CD14-positive monocyte (primary cell): ENCODE results near the gene NRG3. TPM values are rescaled to one million over a fixed set of nuclear protein-coding genes. Genes with fewer than 3 reads are reported as not detected.

ENCODE experiments used
- DNase-seq, 3 donors: peaks; one replicate each; pipeline ENCODE4 v3.0.0-alpha.2; 2011 to 2022
- H2AFZ ChIP-seq: 2 replicates; pipeline ENCODE4 v1.6.0; 2012; ENCODE audit warnings: mild to moderate bottlenecking, low read depth, low read length, inconsistent platforms; ENCODE audit not compliant: insufficient read depth, poor library complexity, severe bottlenecking
- H3K27ac ChIP-seq, 2 donors: 1 replicate in 1 of 2; 2 replicates in 1 of 2; pipeline ENCODE4 v1.5.1; 2012 to 2013; ENCODE audit warnings: low read length in 2 of 2, control low read depth in 1 of 2, inconsistent platforms in 1 of 2, low read depth in 1 of 2, mild to moderate bottlenecking in 1 of 2
- H3K27me3 ChIP-seq, 2 donors: one replicate each; pipeline versions ENCODE4 v1.6.0 to v1.6.1; 2011 to 2013; ENCODE audit warnings: low read length in 2 of 2; ENCODE audit not compliant: control insufficient read depth in 2 of 2, insufficient read depth in 2 of 2
- H3K36me3 ChIP-seq, 2 donors: replicated peaks in 1 of 2; 1 replicate in 1 of 2; 2 replicates in 1 of 2; pipeline versions ENCODE4 v1.5.1 to v1.6.1; 2012 to 2013; ENCODE audit warnings: low read length in 2 of 2, control low read depth in 1 of 2, inconsistent platforms in 1 of 2, mild to moderate bottlenecking in 1 of 2; ENCODE audit not compliant: insufficient read depth in 2 of 2, control insufficient read depth in 1 of 2
- H3K4me1 ChIP-seq, 2 donors: 1 replicate in 1 of 2; 2 replicates in 1 of 2; pipeline versions ENCODE4 v1.5.1 to v1.6.1; 2012 to 2013; ENCODE audit warnings: low read length in 2 of 2, control low read depth in 1 of 2, inconsistent platforms in 1 of 2, mild to moderate bottlenecking in 1 of 2, moderate library complexity in 1 of 2; ENCODE audit not compliant: insufficient read depth in 2 of 2, control insufficient read depth in 1 of 2
- H3K4me2 ChIP-seq: replicated peaks from 2 replicates; pipeline ENCODE3; 2012; ENCODE audit warnings: low read length, moderate library complexity, mild to moderate bottlenecking; ENCODE audit not compliant: poor library complexity, severe bottlenecking; ENCODE audit errors: extremely low read depth
- H3K4me3 ChIP-seq, 3 experiments: fragments of 200-600 bp in 1 of 3; sonication (generic) in 1 of 3; replicated peaks in 1 of 3; 1 replicate in 2 of 3; 2 replicates in 1 of 3; pipeline ENCODE4 v1.5.1; 2011 to 2013; ENCODE audit warnings: low read length in 3 of 3, mild to moderate bottlenecking in 3 of 3, control low read depth in 2 of 3, low read depth in 2 of 3, inconsistent platforms in 1 of 3, moderate library complexity in 1 of 3
- H3K79me2 ChIP-seq: 2 replicates; pipeline ENCODE4 v1.6.0; 2012; ENCODE audit warnings: mild to moderate bottlenecking, control low read depth, inconsistent platforms, low read length, moderate library complexity; ENCODE audit not compliant: insufficient read depth
- H3K9ac ChIP-seq: 2 replicates; pipeline ENCODE4 v1.6.0; 2017; ENCODE audit warnings: low read length, mild to moderate bottlenecking; ENCODE audit not compliant: insufficient read depth, poor library complexity, severe bottlenecking
- H3K9me3 ChIP-seq, 2 donors: replicated peaks in 1 of 2; 1 replicate in 1 of 2; 2 replicates in 1 of 2; pipeline versions ENCODE4 v1.5.1 to v1.6.1; 2012 to 2013; ENCODE audit warnings: low read length in 2 of 2, control low read depth in 1 of 2; ENCODE audit not compliant: control insufficient read depth in 1 of 2, insufficient read depth in 1 of 2
- H4K20me1 ChIP-seq: 2 replicates; pipeline ENCODE4 v1.6.0; 2012; ENCODE audit warnings: mild to moderate bottlenecking, low read length, control low read depth, moderate library complexity; ENCODE audit not compliant: insufficient read depth
- H3K27ac Mint-ChIP-seq, 7 donors: one replicate each; pipeline ENCODE4 v1.8.0; 2020; ENCODE audit warnings: mild to moderate bottlenecking in 7 of 7, mixed read lengths in 7 of 7, moderate library complexity in 6 of 7, inconsistent platforms in 2 of 7
- H3K27me3 Mint-ChIP-seq, 3 donors: one replicate each; pipeline ENCODE4 v1.8.0; 2021 to 2022; ENCODE audit warnings: low read depth in 3 of 3, mild to moderate bottlenecking in 3 of 3, mixed read lengths in 3 of 3, moderate library complexity in 3 of 3, inconsistent platforms in 1 of 3
- H3K36me3 Mint-ChIP-seq, 2 donors: one replicate each; pipeline ENCODE4 v1.8.0; 2020; ENCODE audit warnings: mixed read lengths in 2 of 2, inconsistent platforms in 1 of 2, mild to moderate bottlenecking in 1 of 2
- H3K4me1 Mint-ChIP-seq: one replicate; pipeline ENCODE4 v1.8.0; 2020; ENCODE audit warnings: mild to moderate bottlenecking, mixed read lengths
- H3K4me3 Mint-ChIP-seq, 2 donors: one replicate each; pipeline ENCODE4 v1.8.0; 2020; ENCODE audit warnings: mild to moderate bottlenecking in 2 of 2, mixed read lengths in 2 of 2, moderate library complexity in 1 of 2
- H3K9me3 Mint-ChIP-seq, 7 donors: one replicate each; pipeline ENCODE4 v1.8.0; 2020 to 2022; ENCODE audit warnings: mixed read lengths in 7 of 7, mild to moderate bottlenecking in 6 of 7, moderate library complexity in 6 of 7, inconsistent platforms in 2 of 7
- WGBS: methylation state at CpG from one replicate; pipeline ENCODE4 v1.1.5; 2013; ENCODE audit warnings: missing lambda C conversion rate; ENCODE audit not compliant: insufficient coverage; 5-methylcytosine and 5-hydroxymethylcytosine counted together
- intact Hi-C, 2 donors: fragments of 100-400 bp; cut with micrococcal nuclease; formaldehyde crosslinking; loops; one replicate each; pipeline versions ENCODE4 v1.15.0 to v1.15.1; 2023
- polyA plus RNA-seq, 3 donors: library from polyadenylated mRNA; depleted of rRNA in 1 of 3; unstranded in 2 of 3; stranded (reverse) in 1 of 3; fragments of 300-500 nt in 2 of 3; fragments of >200 nt in 1 of 3; fragmentation: Illumina TruSeq in 2 of 3; gene quantifications; 1 replicate in 2 of 3; 2 replicates in 1 of 3; pipeline ENCODE4 v1.2.3, GENCODE V29; 2012 to 2021
- TF ChIP-seq, protein P1 (sequence below): fragments of 200-600 bp; IDR thresholded peaks from one replicate; pipeline ENCODE4 v1.8.0; 2022; ENCODE audit warnings: antibody characterized with exemption, mild to moderate bottlenecking

NRG3 gene
- polyA plus RNA-seq, 3 donors: not detected

DNA sequence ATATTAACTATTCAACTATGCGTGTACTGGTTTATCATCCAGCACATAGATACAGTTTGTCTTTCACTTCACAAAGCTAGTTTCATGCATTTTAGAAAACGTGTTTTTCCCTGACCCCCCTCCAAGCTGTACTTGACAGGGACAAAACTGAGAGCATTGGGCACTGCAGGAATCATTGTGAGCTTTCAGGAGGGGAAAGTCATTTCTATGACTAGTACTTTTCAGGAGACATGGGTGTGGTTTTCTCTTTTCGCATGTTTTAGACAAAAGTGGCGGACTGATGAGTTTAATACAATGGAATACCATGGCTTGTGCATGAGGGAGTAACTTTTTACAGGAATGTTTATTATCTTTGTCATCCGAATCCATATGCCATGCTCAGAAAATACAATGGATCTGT is 42.7 kb downstream of the NRG3 start:
- no peaks in the 10 kb centered on the region for H3K27me3 Mint-ChIP-seq
- Histone ChIP-seq H3K9ac (no peak overlapping the region), H3K4me1 (no peaks in the 10 kb centered on the region), H3K4me2 (no peak overlapping the region), H2AFZ (no peak overlapping the region), H3K27me3 (no peaks in the 10 kb centered on the region), H3K27ac (no peak overlapping the region), H3K9me3 (no peaks in the 10 kb centered on the region), H4K20me1 (no peaks in the 10 kb centered on the region), H3K36me3 (no peaks in the 10 kb centered on the region), H3K79me2 (no peaks in the 10 kb centered on the region), H3K4me3 (no peak overlapping the region)
- 96% methylated on average over 3 of the region's 5 CpGs for WGBS
- intact Hi-C loops: no loop called here
- H3K27ac Mint-ChIP-seq: no peak overlapping the region
- no peaks in the 10 kb centered on the region for H3K36me3 Mint-ChIP-seq
- H3K4me1 Mint-ChIP-seq: no peaks in the 10 kb centered on the region
- no peaks in the 10 kb centered on the region for H3K9me3 Mint-ChIP-seq
- TF ChIP-seq, protein P1, sequence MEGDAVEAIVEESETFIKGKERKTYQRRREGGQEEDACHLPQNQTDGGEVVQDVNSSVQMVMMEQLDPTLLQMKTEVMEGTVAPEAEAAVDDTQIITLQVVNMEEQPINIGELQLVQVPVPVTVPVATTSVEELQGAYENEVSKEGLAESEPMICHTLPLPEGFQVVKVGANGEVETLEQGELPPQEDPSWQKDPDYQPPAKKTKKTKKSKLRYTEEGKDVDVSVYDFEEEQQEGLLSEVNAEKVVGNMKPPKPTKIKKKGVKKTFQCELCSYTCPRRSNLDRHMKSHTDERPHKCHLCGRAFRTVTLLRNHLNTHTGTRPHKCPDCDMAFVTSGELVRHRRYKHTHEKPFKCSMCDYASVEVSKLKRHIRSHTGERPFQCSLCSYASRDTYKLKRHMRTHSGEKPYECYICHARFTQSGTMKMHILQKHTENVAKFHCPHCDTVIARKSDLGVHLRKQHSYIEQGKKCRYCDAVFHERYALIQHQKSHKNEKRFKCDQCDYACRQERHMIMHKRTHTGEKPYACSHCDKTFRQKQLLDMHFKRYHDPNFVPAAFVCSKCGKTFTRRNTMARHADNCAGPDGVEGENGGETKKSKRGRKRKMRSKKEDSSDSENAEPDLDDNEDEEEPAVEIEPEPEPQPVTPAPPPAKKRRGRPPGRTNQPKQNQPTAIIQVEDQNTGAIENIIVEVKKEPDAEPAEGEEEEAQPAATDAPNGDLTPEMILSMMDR: no peak
- no peak overlapping the region for H3K4me3 Mint-ChIP-seq
- no peak for DNase-seq

DNA sequence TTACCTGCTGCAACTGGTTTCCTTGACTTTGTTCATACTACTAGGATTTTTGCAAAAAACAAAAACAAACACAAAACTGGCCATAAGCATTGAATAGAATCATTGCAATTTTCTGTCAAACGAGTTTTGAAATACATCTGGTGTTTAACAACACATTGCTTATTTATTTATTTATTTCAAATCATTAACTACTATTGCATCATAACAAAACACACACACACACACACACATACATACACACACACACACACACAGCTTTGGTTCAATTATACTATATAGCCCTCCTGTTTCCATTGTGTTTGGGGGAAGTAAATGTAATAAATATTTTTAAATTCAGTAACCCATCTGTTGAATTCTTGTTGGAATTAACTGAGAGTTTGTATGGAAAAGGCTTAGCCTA is 43.8 kb downstream of the NRG3 start:
- no peak overlapping the region for H3K27ac ChIP-seq
- no peak overlapping the region for H2AFZ ChIP-seq
- no peaks in the 10 kb centered on the region for H3K9me3 ChIP-seq
- H3K36me3 ChIP-seq: no peaks in the 10 kb centered on the region
- no peaks in the 10 kb centered on the region for H3K79me2 ChIP-seq
- intact Hi-C loops: no loop called here
- no peaks in the 10 kb centered on the region for H3K36me3 Mint-ChIP-seq
- H3K9ac ChIP-seq: no peak overlapping the region
- H3K9me3 Mint-ChIP-seq: peaks cover 0 to 2% (median 0%) of the 10 kb centered on the region in 7 donors
- no peak overlapping the region for H3K27ac Mint-ChIP-seq
- H3K4me3 Mint-ChIP-seq: no peak overlapping the region
- H3K27me3 ChIP-seq: no peaks in the 10 kb centered on the region
- TF ChIP-seq, protein P1: no peak
- H3K4me3 ChIP-seq: no peak overlapping the region
- no peaks in the 10 kb centered on the region for H3K4me1 Mint-ChIP-seq
- no peaks in the 10 kb centered on the region for H4K20me1 ChIP-seq
- H3K27me3 Mint-ChIP-seq: no peaks in the 10 kb centered on the region
- H3K4me1 ChIP-seq: no peaks in the 10 kb centered on the region
- WGBS: 100% methylated on average over 1 of the region's 1 CpG
- no peak overlapping the region for H3K4me2 ChIP-seq
- DNase-seq: no peak
